Right cardiac atrium (tissue), 5 donors: Measurements from ENCODE around the gene TPCN2. TPM values are rescaled to one million over a fixed set of nuclear protein-coding genes. Genes with fewer than 3 reads are reported as not detected.

Experiments
- ATAC-seq, 2 donors: fragments of 200-7000 bp; cut with Tn5 transposase; one replicate each; pipeline versions ENCODE4 v1.8.0 to v1.9.1; 2020; ENCODE audit warnings: moderate library complexity in 2 of 2, mild to moderate bottlenecking in 1 of 2
- DNase-seq, 3 donors: peaks; one replicate each; pipeline ENCODE4 v3.0.0-alpha.2; 2020
- H3K27ac ChIP-seq: one replicate; pipeline ENCODE4 v1.5.1; 2013; ENCODE audit warnings: mild to moderate bottlenecking, low read length, control low read depth, moderate library complexity
- H3K27me3 ChIP-seq: one replicate; pipeline ENCODE4 v1.6.1; 2013; ENCODE audit not compliant: control insufficient read depth, insufficient read depth
- H3K4me1 ChIP-seq: one replicate; pipeline ENCODE4 v1.6.1; 2013; ENCODE audit warnings: low read length; ENCODE audit not compliant: control insufficient read depth, insufficient read depth
- H3K4me3 ChIP-seq: one replicate; pipeline ENCODE4 v1.5.1; 2013; ENCODE audit warnings: low read length, control low read depth
- H3K9me3 ChIP-seq: one replicate; pipeline ENCODE4 v1.6.1; 2013; ENCODE audit warnings: low read length; ENCODE audit not compliant: control insufficient read depth
- WGBS: extraction: QIAGEN DNeasy Blood & Tissue Kit; methylation state at CpG from one replicate; pipeline ENCODE4 v1.1.7; 2013; 5-methylcytosine and 5-hydroxymethylcytosine counted together
- intact Hi-C, 4 donors: fragments of 100-400 bp; cut with DNase I; formaldehyde crosslinking; loops; one replicate each; pipeline versions ENCODE4 v1.11.0 to v1.14.0; 2022 to 2023
- polyA plus RNA-seq: library from polyadenylated mRNA; stranded (reverse); fragments of 200-250 nt; gene quantifications from one replicate; pipeline ENCODE4 v1.2.3, GENCODE V29; 2013
- total RNA-seq, 4 donors: library from RNA; stranded (reverse); fragmentation: NEBNext Ultra II Directional; extraction: Animal tissue kit (Norgen Biotek cat#: 25700); gene quantifications; one replicate each; pipeline ENCODE4 v1.2.1, GENCODE V29; 2021
- donor health status: healthy with polysubstance abuse.
- donor health status: DM: no; HTN: yes; CAD: no.
- donor health status: DM: no; HTN: no; CAD: no.
- donor health status: DM: no; HTN: yes; CAD: no; lungs with severe emphysema.
- donor health status: DM: yes; HTN: yes; CAD: no.

The TPCN2 gene
- total and polyA plus RNA-seq, 5 donors = 7.0 to 11.1 (median 8.3) TPM

- Histone ChIP-seq H3K4me1 (no peaks in the 10 kb centered on the region), H3K4me3 (no peak overlapping the region), H3K27me3 (no peaks in the 10 kb centered on the region), H3K9me3 (no peaks in the 10 kb centered on the region), H3K27ac (no peak overlapping the region)
- ATAC-seq (no peak), DNase-seq (peak in 2 of 3 donors; percentile 24 to 26)
- intact Hi-C loops = no loop called here
- WGBS = 93% methylated on average over 7 of the region's 7 CpGs
Measured at GRCh38 chr11:69059429-69059828, 10.7 kb downstream of the TPCN2 start.

GRCh38 chr11:69059985-69060384, 11.3 kb downstream of the TPCN2 start:
- WGBS = 82% methylated on average over 12 of the region's 12 CpGs

GRCh38 chr11:69060806-69061712, 12.3 kb downstream of the TPCN2 start:
- Histone ChIP-seq H3K4me1 (no peaks in the 10 kb centered on the region), H3K27ac (no peak overlapping the region), H3K4me3 (no peak overlapping the region), H3K9me3 (no peaks in the 10 kb centered on the region), H3K27me3 (no peaks in the 10 kb centered on the region)
- intact Hi-C loops = no loop called here
- WGBS = 85% methylated on average over 25 of the region's 25 CpGs
- peak; percentile 8 to 28 (median 28) for DNase-seq
- no peak for ATAC-seq

More at GRCh38 chr11:69059985-69060384, 11.3 kb downstream of the TPCN2 start:
- Histone ChIP-seq H3K9me3 (no peaks in the 10 kb centered on the region), H3K4me1 (no peaks in the 10 kb centered on the region), H3K27ac (no peak overlapping the region), H3K4me3 (no peak overlapping the region), H3K27me3 (no peaks in the 10 kb centered on the region)
- DNase-seq (peak; percentile 11 to 44 (median 26)), ATAC-seq (no peak)
- intact Hi-C loops = no loop called here

GRCh38 chr11:69061713-69062053, 13.0 kb downstream of the TPCN2 start:
- no peak for ATAC-seq
- 83% methylated on average over 4 of the region's 4 CpGs for WGBS
- H3K4me1 ChIP-seq = no peaks in the 10 kb centered on the region
- H3K4me3 ChIP-seq = no peak overlapping the region
- H3K9me3 ChIP-seq = no peaks in the 10 kb centered on the region
- no peak for DNase-seq
- intact Hi-C loops = no loop called here
- no peaks in the 10 kb centered on the region for H3K27me3 ChIP-seq
- no peak overlapping the region for H3K27ac ChIP-seq

- no peaks in the 10 kb centered on the region for H3K9me3 ChIP-seq
- H3K4me3 ChIP-seq = no peak overlapping the region
- 92% methylated on average over 15 of the region's 15 CpGs for WGBS
- no peaks in the 10 kb centered on the region for H3K27me3 ChIP-seq
- no peaks in the 10 kb centered on the region for H3K4me1 ChIP-seq
- intact Hi-C loops = no loop called here
- peak; percentile 7 to 36 (median 28) for DNase-seq
- H3K27ac ChIP-seq = no peak overlapping the region
- ATAC-seq = no peak
Measured at GRCh38 chr11:69062169-69062855, 13.6 kb downstream of the TPCN2 start.

DNA sequence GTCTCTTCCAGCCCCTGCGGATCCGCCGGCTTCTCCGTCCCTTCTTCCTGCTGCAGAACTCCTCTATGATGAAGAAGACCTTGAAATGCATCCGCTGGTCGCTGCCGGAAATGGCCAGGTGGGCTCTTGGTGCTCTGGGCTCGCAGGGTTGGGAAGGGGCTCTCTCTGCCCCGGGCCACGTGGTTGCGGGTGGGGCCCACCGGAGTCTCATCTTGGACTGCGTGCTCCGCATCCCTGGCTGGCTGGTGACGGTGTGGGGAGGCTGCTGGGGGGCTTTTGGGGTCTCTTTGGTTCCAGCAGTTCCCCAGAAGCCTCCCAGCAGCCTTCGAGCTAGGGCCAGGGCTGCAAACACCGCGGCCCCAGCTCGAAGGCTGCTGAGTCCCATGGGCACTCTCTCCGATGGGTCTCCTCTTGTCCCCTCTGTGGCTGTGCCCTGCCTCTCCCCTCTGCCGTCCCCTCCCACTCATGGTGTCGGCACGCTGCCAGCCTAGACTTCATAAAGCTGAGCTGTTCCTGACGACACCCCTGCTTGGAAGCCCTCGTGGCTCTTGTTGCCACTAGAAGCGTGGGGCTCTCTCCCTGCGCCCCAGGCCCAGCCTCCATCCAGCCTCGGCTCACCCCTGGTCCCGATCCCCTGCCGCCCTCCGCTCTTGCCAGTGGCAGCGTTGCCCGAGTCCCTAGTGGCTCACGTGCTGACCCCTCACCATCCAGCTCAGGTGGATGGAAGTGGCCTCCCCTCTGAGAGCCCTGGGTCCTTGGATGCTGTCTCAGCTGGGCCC, 14.3 kb downstream of the TPCN2 start:
- ATAC-seq = no peak
- no peaks in the 10 kb centered on the region for H3K27me3 ChIP-seq
- H3K9me3 ChIP-seq = no peaks in the 10 kb centered on the region
- no peaks in the 10 kb centered on the region for H3K4me1 ChIP-seq
- no peak overlapping the region for H3K27ac ChIP-seq
- intact Hi-C loops = no loop called here
- H3K4me3 ChIP-seq = no peak overlapping the region
- WGBS = 90% methylated on average over 34 of the region's 34 CpGs
- peak; percentile 10 to 59 (median 32) for DNase-seq

- Histone ChIP-seq H3K4me1 (no peaks in the 10 kb centered on the region), H3K9me3 (no peaks in the 10 kb centered on the region), H3K27me3 (no peaks in the 10 kb centered on the region), H3K4me3 (no peak overlapping the region), H3K27ac (no peak overlapping the region)
- no peak for ATAC-seq
- intact Hi-C loops = no loop called here
- 90% methylated on average over 14 of the region's 14 CpGs for WGBS
- DNase-seq = peak in 2 of 3 donors; percentile 14 to 44
Measured at GRCh38 chr11:69063652-69064260, 15.0 kb downstream of the TPCN2 start.

- no peaks in the 10 kb centered on the region for H3K9me3 ChIP-seq
- no peaks in the 10 kb centered on the region for H3K4me1 ChIP-seq
- intact Hi-C loops = no loop called here
- WGBS = 80% methylated on average over 16 of the region's 16 CpGs
- ATAC-seq = no peak
- DNase-seq = peak in 2 of 3 donors; percentile 2 to 26
- no peaks in the 10 kb centered on the region for H3K27me3 ChIP-seq
- no peak overlapping the region for H3K27ac ChIP-seq
- no peak overlapping the region for H3K4me3 ChIP-seq
Measured at GRCh38 chr11:69064394-69064957, 15.7 kb downstream of the TPCN2 start.

GRCh38 chr11:69065147-69065710, 16.5 kb downstream of the TPCN2 start:
- Histone ChIP-seq H3K27me3 (no peaks in the 10 kb centered on the region), H3K9me3 (no peaks in the 10 kb centered on the region), H3K27ac (no peak overlapping the region), H3K4me3 (no peak overlapping the region), H3K4me1 (no peaks in the 10 kb centered on the region)
- WGBS = 77% methylated on average over 19 of the region's 19 CpGs
- ATAC-seq (no peak), DNase-seq (peak in 1 of 3 donors; percentile 40)
- intact Hi-C loops = no loop called here
